ENCODE results near the gene ATP2B1. TPM values are rescaled to one million over a fixed set of nuclear protein-coding genes. Genes with fewer than 3 reads are reported as not detected.

The ATP2B1 gene
- total and polyA plus RNA-seq, 2 donors: 13.3 to 183 TPM

DNA sequence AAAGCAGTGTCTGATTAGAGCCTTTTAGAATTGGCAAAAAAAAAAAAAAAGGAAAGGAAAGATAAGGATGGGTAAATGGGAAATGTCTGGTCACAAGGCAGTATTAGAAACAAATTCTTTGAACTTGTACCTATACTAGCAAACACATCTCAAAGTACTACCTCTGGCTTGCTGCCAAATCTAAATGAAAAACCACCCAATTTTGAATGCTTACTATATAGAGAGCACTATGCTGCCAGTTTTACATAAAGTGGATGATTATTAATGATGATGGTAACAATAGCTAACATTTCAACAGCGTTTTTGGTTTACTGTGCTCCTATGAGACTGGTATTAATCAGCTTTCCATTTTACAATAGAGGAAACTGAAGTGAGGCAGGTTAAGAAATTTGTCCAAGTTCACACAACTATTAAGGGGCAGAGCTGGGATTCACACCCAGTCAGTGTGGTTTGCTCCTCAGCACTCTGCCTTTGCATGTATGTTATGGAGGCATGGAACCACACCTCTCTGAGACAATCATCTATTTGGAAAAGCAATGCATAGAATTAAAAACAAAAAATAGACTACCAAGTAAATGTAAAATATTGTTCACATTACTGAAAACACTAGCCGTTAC, 34.2 kb downstream of the ATP2B1 start:
- no peaks in the 10 kb centered on the region for H3K36me3 ChIP-seq (ENCODE audit: insufficient read depth)
- 87% methylated on average over 2 of the region's 2 CpGs for WGBS
- no peak overlapping the region for H3K4me3 ChIP-seq (ENCODE audit: low read depth, low read length)

DNA sequence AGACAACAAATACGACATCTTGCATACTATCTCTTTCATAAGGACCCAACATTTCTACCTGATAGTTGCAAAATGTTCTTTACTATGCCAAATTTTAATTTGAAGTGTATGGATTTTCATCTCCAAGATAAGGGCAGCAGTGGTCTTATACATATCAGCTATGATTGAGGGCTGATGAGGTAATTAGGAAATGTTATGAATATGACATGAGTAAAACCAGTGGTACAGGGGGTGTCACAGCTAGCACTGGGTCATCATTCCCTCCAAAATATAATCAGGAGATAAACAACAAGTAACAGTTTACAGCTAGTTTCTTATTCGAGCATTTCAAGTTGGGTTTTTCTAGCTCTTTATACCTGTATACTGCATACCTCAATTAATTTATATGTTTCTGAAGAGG, 35.0 kb downstream of the ATP2B1 start:
- H3K36me3 ChIP-seq (ENCODE audit: insufficient read depth): no peaks in the 10 kb centered on the region
- no peak for DNase-seq (ENCODE audit: extremely low spot score)
- no peaks in the 10 kb centered on the region for H3K4me1 ChIP-seq (ENCODE audit: insufficient read depth)
- H3K27ac ChIP-seq (ENCODE audit: low read depth): no peak overlapping the region
- no peak overlapping the region for H3K4me3 ChIP-seq (ENCODE audit: low read depth, low read length)
- 85% methylated on average over 2 of the region's 2 CpGs for WGBS

More for the DNA sequence above, 34.2 kb downstream of the ATP2B1 start:
- no peak for DNase-seq (ENCODE audit: extremely low spot score)
- H3K27ac ChIP-seq (ENCODE audit: low read depth): no peak overlapping the region
- H3K4me1 ChIP-seq (ENCODE audit: insufficient read depth): no peaks in the 10 kb centered on the region

DNA sequence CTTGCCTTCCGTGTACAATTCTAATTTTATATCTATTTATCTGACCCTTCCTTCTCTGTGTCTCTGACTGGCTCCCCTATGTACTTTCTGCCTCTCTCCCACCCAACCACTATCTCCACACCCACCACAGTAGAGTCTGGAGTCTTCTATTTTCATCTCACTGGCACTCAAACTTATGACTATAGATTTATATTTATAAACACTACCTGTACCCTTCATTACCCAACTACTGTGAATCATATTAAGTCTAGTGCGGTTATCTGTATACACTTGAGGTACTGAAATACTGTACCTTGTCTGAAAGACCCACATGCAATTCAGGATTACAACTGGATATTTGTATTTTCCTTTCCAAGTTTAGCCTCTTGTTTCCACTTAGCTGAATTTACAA, 36.1 kb downstream of the ATP2B1 start:
- no peak overlapping the region for H3K4me3 ChIP-seq (ENCODE audit: low read depth, low read length)
- no peak for DNase-seq (ENCODE audit: extremely low spot score)
- H3K27ac ChIP-seq (ENCODE audit: low read depth): no peak overlapping the region
- WGBS: 91% methylated on average over 2 of the region's 2 CpGs
- no peaks in the 10 kb centered on the region for H3K4me1 ChIP-seq (ENCODE audit: insufficient read depth)
- H3K36me3 ChIP-seq (ENCODE audit: insufficient read depth): no peaks in the 10 kb centered on the region

DNA sequence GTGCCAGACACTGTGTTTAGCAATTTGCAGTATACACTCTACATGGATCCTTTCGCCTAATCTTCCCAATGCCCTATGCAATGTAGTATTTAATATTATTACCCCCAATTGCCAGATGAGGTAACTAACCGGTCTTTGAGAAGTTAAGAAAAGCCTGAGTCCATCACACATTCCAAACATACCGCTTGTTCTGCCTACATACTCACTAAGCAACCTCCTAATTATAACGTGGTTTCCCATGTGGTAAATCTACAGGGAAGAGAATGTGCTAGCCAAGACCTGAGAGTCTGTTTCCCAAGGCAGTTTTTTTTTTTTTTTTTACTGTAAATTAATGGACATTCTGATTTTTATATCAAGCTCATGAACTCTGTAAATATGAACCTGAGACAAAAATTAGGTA, 37.2 kb downstream of the ATP2B1 start:
- WGBS: 80% methylated on average over 4 of the region's 4 CpGs
- no peak overlapping the region for H3K4me3 ChIP-seq (ENCODE audit: low read depth, low read length)
- no peak for DNase-seq (ENCODE audit: extremely low spot score)
- H3K36me3 ChIP-seq (ENCODE audit: insufficient read depth): no peaks in the 10 kb centered on the region
- no peak overlapping the region for H3K27ac ChIP-seq (ENCODE audit: low read depth)
- no peaks in the 10 kb centered on the region for H3K4me1 ChIP-seq (ENCODE audit: insufficient read depth)

DNA sequence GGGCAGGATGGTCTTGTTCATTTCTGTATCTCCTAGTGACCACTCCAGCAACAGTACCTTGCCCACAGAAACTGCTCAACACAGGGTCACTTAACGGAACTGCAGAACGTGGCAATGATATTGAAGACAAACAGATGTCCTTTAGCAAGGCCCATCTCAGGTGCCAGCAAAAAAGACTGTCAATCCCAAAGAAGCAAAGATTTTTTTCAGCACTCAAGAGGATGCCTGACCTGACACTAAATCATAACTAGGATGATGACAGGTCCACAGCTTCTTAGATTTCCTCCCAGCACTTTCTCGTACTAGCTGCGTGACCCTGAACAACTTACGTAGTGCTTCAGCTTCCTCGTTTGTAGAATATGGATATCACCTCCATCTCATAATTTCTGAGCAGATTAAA, 39.4 kb downstream of the ATP2B1 start:
- Histone ChIP-seq H3K36me3 (ENCODE audit: insufficient read depth) (no peaks in the 10 kb centered on the region), H3K27ac (ENCODE audit: low read depth) (no peak overlapping the region), H3K4me1 (ENCODE audit: insufficient read depth) (no peaks in the 10 kb centered on the region), H3K4me3 (ENCODE audit: low read depth, low read length) (no peak overlapping the region)
- DNase-seq (ENCODE audit: extremely low spot score): no peak
- 93% methylated on average over 6 of the region's 6 CpGs for WGBS

DNA sequence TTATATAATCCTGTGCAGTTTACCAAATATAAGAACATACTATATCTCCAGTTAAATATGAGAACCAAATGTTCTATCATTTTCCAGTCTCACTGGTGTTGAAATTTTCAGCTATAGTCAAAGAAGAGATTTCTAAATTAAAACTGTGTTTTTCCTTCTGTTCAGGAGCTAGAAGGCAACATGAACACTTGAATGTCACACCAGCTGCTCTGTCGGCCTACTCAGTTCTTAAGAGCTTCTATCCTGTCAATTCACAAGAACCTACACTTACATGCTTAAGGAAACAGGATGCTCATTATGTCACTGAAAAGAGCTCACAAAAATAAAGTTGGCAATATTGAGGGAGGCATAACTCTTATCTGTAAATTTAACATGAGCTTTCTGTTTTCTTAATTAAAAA, 43.1 kb downstream of the ATP2B1 start:
- Histone ChIP-seq H3K27ac (ENCODE audit: low read depth) (no peak overlapping the region), H3K36me3 (ENCODE audit: insufficient read depth) (no peaks in the 10 kb centered on the region), H3K4me1 (ENCODE audit: insufficient read depth) (no peaks in the 10 kb centered on the region), H3K4me3 (ENCODE audit: low read depth, low read length) (no peak overlapping the region)
- WGBS: 68% methylated on average over 1 of the region's 1 CpG
- no peak for DNase-seq (ENCODE audit: extremely low spot score)

DNA sequence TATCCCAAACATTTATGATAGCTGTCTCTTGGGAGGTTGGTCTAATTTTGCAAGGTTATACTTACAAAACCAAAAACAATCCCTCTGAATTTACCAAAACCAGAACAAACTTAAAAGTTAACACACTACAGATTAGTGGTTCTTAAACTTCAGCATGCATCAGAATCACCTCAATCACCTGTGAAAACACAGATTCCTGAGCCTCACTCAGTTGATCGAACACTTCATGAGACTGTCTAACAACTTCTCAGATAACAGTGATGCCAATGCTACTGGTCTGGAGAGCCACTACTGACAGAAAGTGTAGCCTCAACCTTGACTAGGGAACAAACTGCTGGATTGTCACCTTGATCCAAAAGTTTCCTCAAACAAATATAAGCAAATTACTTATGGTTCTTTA, 44.2 kb downstream of the ATP2B1 start:
- no peaks in the 10 kb centered on the region for H3K36me3 ChIP-seq (ENCODE audit: insufficient read depth)
- H3K4me1 ChIP-seq (ENCODE audit: insufficient read depth): peaks cover 1% of the 10 kb centered on the region
- no peak overlapping the region for H3K4me3 ChIP-seq (ENCODE audit: low read depth, low read length)
- H3K27ac ChIP-seq (ENCODE audit: low read depth): no peak overlapping the region
- no peak for DNase-seq (ENCODE audit: extremely low spot score)
- 89% methylated on average over 1 of the region's 1 CpG for WGBS

DNA sequence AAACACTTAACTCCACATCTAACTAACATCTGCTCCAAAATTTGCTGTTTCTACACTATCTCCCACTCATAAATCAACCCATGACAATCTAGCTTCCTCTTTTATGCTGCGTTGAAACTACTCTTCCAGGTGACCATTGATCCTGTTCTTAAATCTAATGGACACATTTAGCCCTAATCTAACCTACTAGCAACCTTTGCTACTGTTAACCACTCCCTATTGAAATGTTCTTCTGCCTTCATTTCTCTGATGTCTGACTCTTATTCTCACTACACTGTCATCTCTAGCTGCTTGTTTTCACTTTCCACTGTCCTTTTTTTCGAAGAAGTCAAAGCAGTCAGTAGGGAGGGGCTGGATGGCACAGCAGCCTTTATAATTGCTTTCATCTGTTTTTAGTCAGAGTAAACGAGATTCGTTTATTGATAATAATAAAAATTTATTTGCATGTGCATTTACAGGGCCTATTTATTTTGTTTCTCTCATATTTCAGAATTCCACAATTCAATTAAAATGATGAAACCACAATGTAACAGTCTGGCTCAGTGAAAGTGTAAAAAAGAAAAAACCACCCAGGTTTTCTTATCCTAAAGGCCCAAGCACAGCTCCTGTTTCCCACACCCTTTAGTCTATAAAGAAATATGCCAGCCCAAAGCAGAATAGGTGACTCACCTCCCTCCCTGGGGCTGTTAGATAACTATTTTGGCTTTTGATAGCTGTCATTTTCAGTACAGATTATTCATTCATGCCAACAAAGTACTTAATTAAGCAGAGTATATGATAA, 44.9 kb downstream of the ATP2B1 start:
- H3K36me3 ChIP-seq (ENCODE audit: insufficient read depth): no peaks in the 10 kb centered on the region
- 37% methylated on average over 4 of the region's 4 CpGs for WGBS
- H3K27ac ChIP-seq (ENCODE audit: low read depth): no peak overlapping the region
- H3K4me1 ChIP-seq (ENCODE audit: insufficient read depth): peaks cover 1% of the 10 kb centered on the region
- DNase-seq (ENCODE audit: extremely low spot score): no peak
- H3K4me3 ChIP-seq (ENCODE audit: low read depth, low read length): no peak overlapping the region

- H3K4me3 ChIP-seq (ENCODE audit: low read depth, low read length): no peak overlapping the region
- no peaks in the 10 kb centered on the region for H3K36me3 ChIP-seq (ENCODE audit: insufficient read depth)
- DNase-seq (ENCODE audit: extremely low spot score): no peak
- peaks cover 4% of the 10 kb centered on the region for H3K4me1 ChIP-seq (ENCODE audit: insufficient read depth)
- no peak overlapping the region for H3K27ac ChIP-seq (ENCODE audit: low read depth)
Measured at GRCh38 chr12:89662623-89663022, 46.0 kb downstream of the ATP2B1 start.

- no peak for DNase-seq (ENCODE audit: extremely low spot score)
- peaks cover 4% of the 10 kb centered on the region for H3K4me1 ChIP-seq (ENCODE audit: insufficient read depth)
- H3K27ac ChIP-seq (ENCODE audit: low read depth): no peak overlapping the region
- no peaks in the 10 kb centered on the region for H3K36me3 ChIP-seq (ENCODE audit: insufficient read depth)
- 71% methylated on average over 4 of the region's 4 CpGs for WGBS
- no peak overlapping the region for H3K4me3 ChIP-seq (ENCODE audit: low read depth, low read length)
Measured at GRCh38 chr12:89661706-89662330, 46.8 kb downstream of the ATP2B1 start.

GRCh38 chr12:89657739-89658138, 50.9 kb downstream of the ATP2B1 start:
- Histone ChIP-seq H3K36me3 (ENCODE audit: insufficient read depth) (no peaks in the 10 kb centered on the region), H3K27ac (ENCODE audit: low read depth) (no peak overlapping the region), H3K4me1 (ENCODE audit: insufficient read depth) (peaks cover 4% of the 10 kb centered on the region), H3K4me3 (ENCODE audit: low read depth, low read length) (no peak overlapping the region)
- no peak for DNase-seq (ENCODE audit: extremely low spot score)
- WGBS: 99% methylated on average over 1 of the region's 1 CpG

GRCh38 chr12:89657066-89657465, 51.6 kb downstream of the ATP2B1 start:
- DNase-seq (ENCODE audit: extremely low spot score): no peak
- 92% methylated on average over 2 of the region's 2 CpGs for WGBS
- H3K27ac ChIP-seq (ENCODE audit: low read depth): no peak overlapping the region
- H3K36me3 ChIP-seq (ENCODE audit: insufficient read depth): no peaks in the 10 kb centered on the region
- H3K4me3 ChIP-seq (ENCODE audit: low read depth, low read length): no peak overlapping the region
- H3K4me1 ChIP-seq (ENCODE audit: insufficient read depth): peaks cover 4% of the 10 kb centered on the region

- Histone ChIP-seq H3K36me3 (ENCODE audit: insufficient read depth) (peaks cover 2% of the 10 kb centered on the region), H3K4me1 (ENCODE audit: insufficient read depth) (peaks cover 4% of the 10 kb centered on the region), H3K4me3 (ENCODE audit: low read depth, low read length) (no peak overlapping the region), H3K27ac (ENCODE audit: low read depth) (no peak overlapping the region)
- WGBS: 71% methylated on average over 1 of the region's 1 CpG
- DNase-seq (ENCODE audit: extremely low spot score): no peak
Measured at GRCh38 chr12:89655841-89656240, 52.8 kb downstream of the ATP2B1 start.

- WGBS: 97% methylated on average over 4 of the region's 4 CpGs
- peaks cover 2% of the 10 kb centered on the region for H3K36me3 ChIP-seq (ENCODE audit: insufficient read depth)
- no peak overlapping the region for H3K4me3 ChIP-seq (ENCODE audit: low read depth, low read length)
- DNase-seq (ENCODE audit: extremely low spot score): no peak
- H3K27ac ChIP-seq (ENCODE audit: low read depth): no peak overlapping the region
- H3K4me1 ChIP-seq (ENCODE audit: insufficient read depth): no peaks in the 10 kb centered on the region
Measured at GRCh38 chr12:89651192-89651591, 57.4 kb downstream of the ATP2B1 start.
